HG02885 (cell line): ENCODE data around the gene DNAJC21.
"Not testable (repeated sequence)": the region's sequence is repeated elsewhere in the genome, so short reads cannot be mapped to it uniquely, and the experiment has no call there.

Experiments
- ATAC-seq: cut with Tn5 transposase; IDR thresholded peaks from one replicate; pipeline ENCODE4 v1.9.1; 2021; ENCODE audit warnings: mild to moderate bottlenecking; ENCODE audit not compliant: unreplicated experiment, poor library complexity

The DNAJC21 gene

GRCh38 chr5:34919077-34919476 lies 10.3 kb upstream of the DNAJC21 start:
- ATAC-seq = no peak

- not testable (repeated sequence) for ATAC-seq
These were observed 6.1 kb upstream of the DNAJC21 start for GRCh38 chr5:34923256-34923655.

- peak; percentile 71 for ATAC-seq
These were observed 5.5 kb upstream of the DNAJC21 start for GRCh38 chr5:34923694-34924461.

- ATAC-seq = no peak
These were observed 4.9 kb upstream of the DNAJC21 start for GRCh38 chr5:34924462-34924765.

- no peak for ATAC-seq
These were observed 3.0 kb upstream of the DNAJC21 start for GRCh38 chr5:34926318-34926888.

GRCh38 chr5:34927785-34928184 lies 1.6 kb upstream of the DNAJC21 start:
- ATAC-seq = no peak

- ATAC-seq = no peak
These were observed 1.1 kb upstream of the DNAJC21 start for GRCh38 chr5:34928267-34928666.

GRCh38 chr5:34929720-34930461 lies 532 bp downstream of the DNAJC21 start:
- peak; percentile 78 for ATAC-seq

- no peak for ATAC-seq
These were observed 1.1 kb downstream of the DNAJC21 start for GRCh38 chr5:34930462-34930844.

- no peak for ATAC-seq
These were observed 1.5 kb downstream of the DNAJC21 start for GRCh38 chr5:34930870-34931269.

GRCh38 chr5:34932947-34933346 lies 3.6 kb downstream of the DNAJC21 start:
- ATAC-seq = no peak

- ATAC-seq = no peak
These were observed 12.6 kb downstream of the DNAJC21 start for GRCh38 chr5:34941936-34942335.

- no peak for ATAC-seq
These were observed 14.7 kb downstream of the DNAJC21 start for GRCh38 chr5:34944044-34944443.

GRCh38 chr5:34944460-34945047 lies 15.2 kb downstream of the DNAJC21 start:
- ATAC-seq = no peak

- no peak for ATAC-seq
These were observed 28.0 kb downstream of the DNAJC21 start for GRCh38 chr5:34957321-34957720.

- peak; percentile 62 for ATAC-seq
These were observed 28.7 kb downstream of the DNAJC21 start for GRCh38 chr5:34957857-34958690.

GRCh38 chr5:34959323-34959722 lies 30.0 kb downstream of the DNAJC21 start:
- peak; percentile 89 for ATAC-seq

- ATAC-seq = no peak
These were observed 38.2 kb downstream of the DNAJC21 start for GRCh38 chr5:34967540-34967939.

GRCh38 chr5:34968258-34968657 lies 38.9 kb downstream of the DNAJC21 start:
- no peak for ATAC-seq

- ATAC-seq = no peak
These were observed 41.2 kb downstream of the DNAJC21 start for GRCh38 chr5:34970552-34970951.
